GM19452 (cell line): ENCODE measurements around the gene TMEM179B.

Experiments
- ATAC-seq: cut with Tn5 transposase; IDR thresholded peaks from one replicate; pipeline ENCODE4 v1.9.1; 2021; ENCODE audit not compliant: unreplicated experiment

Gene TMEM179B

DNA sequence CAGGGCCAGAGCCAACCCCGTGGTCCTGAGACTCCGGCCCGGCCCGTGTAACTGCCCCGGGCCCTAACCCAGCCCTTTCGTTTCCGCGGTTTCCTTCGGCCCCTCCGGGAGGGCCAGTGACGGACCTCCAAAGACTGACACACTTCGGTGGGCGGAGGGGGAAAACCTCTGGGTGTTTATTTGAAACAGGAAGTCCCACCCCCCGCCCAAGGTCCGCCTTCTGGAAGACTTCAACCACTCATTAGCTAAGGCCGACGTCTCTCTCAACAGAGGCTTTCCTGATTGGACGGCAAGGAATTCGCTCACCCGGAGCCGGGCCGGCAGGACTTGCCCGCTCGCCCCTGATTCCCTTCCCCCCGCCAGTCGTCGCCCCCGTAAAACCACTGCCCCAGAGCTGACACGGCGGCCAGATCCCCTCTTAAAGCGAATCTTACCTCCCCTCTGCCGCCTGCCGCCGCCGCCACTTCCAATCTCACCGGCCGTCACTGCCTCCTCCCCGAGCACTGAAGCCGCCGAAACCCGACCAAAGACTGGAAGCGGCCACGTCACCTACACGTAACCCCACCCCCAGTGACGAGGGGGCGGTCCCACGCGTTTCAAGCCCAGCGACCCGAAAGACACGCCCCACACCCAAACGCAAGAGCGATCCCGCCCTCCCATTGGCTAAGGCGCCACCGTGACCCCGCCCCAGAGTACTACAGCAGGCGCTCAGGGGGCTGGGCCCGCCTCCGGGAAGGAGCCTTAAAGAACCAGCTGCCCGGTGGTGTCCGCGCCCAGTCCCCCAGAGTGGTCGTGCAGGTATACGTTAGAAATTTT, 44.5 kb downstream of the TMEM179B start, which contains the start of gene STX5:
TSS of gene STX5 (minus strand) at position 532 of the 816 bp plus-strand sequence. CDS start 808 bp downstream, outside the sequence.
- ATAC-seq: peak; percentile 85

DNA sequence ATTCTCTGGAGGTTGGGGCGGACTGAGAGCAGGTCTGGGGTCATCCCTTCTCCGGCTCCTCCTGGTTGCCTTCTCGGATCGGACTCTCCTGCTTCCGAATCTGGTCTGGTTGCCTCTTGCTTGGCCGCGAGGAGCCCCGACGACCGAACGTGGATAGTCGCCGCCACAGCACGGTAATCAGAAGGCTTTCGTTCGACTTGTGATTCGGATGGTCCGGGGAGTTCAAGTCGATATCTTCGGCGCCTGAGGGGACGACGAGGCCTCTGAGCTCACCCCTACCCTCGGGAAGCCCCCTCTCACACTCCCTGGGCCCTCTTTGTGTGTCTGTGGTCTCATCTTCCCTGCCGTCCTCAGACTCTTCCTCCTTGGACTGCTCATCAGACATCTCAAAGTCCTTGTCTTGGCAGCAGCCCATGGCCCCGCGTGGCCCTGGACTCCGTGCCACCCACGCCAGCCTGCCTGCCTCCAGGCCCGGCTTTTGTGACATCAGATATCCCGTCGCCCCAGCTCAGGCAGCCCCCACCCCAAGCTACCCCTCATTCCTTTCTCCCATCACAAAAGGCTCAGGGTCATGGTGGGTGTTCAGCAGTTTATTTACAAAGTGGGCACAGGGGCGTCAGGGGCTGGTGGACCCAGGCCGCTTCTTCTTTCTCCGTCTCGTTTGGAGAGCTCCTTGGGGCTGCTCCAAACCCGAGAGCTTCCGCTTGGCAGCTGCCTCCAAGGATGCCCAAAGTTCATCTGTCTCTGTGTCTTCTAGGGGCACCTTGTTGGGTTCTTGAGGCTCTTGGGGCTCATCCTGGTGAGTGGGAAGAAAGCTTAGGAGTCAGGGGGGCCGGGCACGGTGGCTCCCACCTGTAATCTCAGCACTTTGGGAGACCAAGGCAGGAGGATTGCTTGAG, 45.4 kb downstream of the TMEM179B start, which contains the start of gene TEX54:
TSS of gene TEX54 (minus strand) at position 506 of the 899 bp plus-strand sequence.
- ATAC-seq: no peak

DNA sequence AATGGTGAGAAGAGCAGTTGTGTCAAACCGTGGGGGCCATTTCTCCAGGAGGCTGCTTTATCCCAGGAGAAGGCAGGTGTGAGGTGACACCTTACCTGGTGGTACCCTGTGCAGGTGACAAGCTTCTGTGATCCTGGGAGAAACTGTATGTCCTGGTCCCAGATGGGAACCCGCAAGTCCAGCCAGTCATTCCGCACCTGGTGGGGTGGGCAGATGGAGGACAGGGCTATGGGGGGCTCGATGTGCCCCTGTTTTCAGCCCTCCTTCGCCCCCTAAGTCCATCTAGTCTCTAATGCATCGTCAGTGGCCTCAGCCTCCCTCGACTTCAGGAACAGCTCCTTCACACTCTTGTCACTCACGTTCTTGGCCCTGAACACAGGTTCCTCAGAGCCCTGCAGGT, 48.1 kb downstream of the TMEM179B start:
- no peak for ATAC-seq

DNA sequence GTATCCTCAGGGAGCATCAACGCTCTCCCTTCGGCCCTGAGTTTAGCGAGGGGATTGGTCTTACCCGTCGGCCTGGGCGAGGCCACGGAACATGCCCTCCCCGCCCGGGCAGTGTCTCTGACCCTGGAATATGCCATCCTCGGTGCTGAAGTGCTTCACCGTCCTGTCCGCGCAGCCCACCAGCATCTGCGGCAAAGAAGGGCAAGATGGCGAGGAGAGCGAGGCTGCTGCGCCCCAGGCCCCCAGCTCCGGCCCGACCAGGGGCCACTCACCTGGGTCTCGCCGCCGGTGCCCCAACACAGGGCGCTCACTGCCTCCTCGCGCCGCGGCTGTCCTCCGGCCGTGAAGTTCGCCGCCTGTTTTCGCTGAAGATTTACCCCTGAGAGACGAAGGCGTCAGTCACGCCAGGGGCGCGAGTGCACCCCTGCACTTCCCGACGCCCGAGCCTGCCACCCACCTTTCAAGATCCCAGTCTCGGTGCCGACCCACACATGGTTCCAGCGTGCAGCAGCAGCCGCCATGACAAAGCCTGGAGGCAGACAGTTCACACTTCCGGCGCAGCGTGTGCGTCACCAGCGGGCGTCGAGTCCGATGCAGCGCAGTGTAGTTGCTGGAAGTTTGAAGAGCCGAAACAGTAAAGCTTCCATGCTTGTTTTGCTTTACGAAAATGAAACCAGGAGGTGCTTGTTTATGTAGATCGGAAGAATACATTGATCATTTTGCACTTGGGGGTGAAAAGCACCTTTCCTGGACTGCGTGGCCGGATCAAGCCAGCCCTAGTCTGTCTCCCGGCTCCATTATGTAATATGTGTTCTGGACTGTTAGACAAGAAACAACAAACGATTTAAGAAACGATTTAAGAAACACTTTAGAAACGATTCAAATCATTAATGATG, 52.1 kb downstream of the TMEM179B start, which contains the start of gene WDR74:
TSS of gene WDR74 (minus strand) at position 541 of the 896 bp plus-strand sequence. CDS start at position 521, 20 bp downstream.
- ATAC-seq: peak; percentile 37
